ENCODE measurements around the gene SLC4A5.
"Not testable (repeated sequence)": the region's sequence is repeated elsewhere in the genome, so short reads cannot be mapped to it uniquely, and the experiment has no call there.

The SLC4A5 gene

GRCh38 chr2:74199275-74199701 lies 143.9 kb downstream of the SLC4A5 start:
- DNase-seq (ENCODE audit: low read depth): no peak

- DNase-seq (ENCODE audit: low read depth): peak; percentile 52
These were observed 144.5 kb downstream of the SLC4A5 start, which contains the start of gene MTHFD2 for GRCh38 chr2:74198461-74199274. Gene MTHFD2, plus strand, starts transcription at chr2:74198615. Its CDS starts 27 bp downstream, at chr2:74198642.

DNA sequence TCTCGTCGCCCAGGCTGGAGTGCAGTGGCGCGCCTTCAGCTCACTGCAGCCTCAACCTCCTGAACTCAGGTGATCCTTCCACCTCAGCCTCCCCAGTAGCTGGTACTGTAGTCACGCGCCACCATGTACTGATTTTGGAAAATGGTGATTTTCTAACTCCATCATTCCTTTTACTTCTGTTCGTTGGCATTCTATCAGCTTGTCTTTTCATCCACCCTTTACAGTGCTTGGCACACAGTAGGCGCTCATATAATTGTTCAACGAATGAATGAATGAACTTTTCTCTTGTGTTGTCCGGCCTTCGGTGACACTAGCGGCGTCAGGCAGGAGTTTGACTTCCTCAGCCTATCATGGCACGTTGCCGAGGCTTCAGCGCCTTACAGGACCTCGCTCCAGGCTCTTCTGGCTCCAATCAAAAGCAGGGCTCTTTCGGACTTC lies 145.2 kb downstream of the SLC4A5 start:
- DNase-seq (ENCODE audit: low read depth): peak; percentile 91

GRCh38 chr2:74197049-74197448 lies 146.2 kb downstream of the SLC4A5 start:
- no peak for DNase-seq (ENCODE audit: low read depth)

- no peak for DNase-seq (ENCODE audit: low read depth)
These were observed 148.4 kb downstream of the SLC4A5 start for GRCh38 chr2:74194799-74195198.

DNA sequence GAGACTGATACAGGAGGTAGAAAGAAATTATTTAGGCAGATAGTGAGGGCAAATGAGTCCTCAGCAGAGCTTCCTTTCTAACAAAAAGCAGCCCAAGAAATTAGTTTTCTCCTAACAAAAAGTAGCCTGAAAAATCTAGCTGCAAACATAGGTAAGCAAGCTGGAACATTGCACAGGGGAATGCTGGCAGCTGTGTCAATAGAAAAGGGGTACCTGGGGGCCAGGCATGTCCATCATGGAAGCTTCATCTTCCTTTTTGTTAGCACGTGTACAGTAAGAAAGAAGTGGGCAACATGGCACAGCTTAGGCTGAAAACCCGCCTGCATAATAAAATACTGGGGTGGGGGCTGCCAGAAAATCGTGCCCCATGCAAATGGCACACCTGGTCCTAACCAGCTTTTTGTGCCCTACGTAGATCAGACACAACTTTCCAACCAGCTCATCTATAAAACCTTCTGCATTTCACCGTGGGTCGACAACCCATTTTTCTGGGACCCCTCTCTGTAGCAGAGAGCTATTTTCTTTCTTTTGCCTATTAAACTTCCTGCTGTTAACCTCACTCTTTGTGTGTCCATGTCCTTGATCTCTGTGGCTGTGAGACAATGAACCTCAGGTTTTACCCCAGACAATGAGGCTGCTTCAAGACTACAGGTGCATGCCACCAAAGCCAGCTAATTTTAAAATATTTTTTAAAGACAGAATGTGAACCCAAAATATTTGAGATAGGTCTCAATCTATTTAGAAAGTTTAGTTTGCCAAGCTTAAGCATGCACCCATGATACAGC lies 151.4 kb downstream of the SLC4A5 start:
- DNase-seq (ENCODE audit: low read depth): no peak

DNA sequence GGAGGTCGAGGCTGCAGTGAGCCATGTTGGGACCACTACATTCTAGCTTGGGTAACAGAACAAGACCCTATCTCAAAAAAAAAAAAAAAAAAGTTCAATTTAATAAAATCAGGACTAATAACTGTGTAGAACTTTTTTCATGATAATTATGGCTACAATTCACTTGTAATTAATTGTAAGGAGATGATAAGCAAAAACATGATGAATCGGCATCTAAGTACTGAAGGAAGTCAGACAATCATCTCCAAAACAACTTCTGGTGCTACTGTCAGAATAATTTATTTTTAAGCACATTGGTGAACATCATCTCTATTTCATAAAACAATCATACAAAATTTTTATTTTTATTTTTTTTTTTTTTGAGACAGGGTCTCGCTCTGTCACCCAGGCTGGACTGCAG lies 154.5 kb downstream of the SLC4A5 start:
- no peak for DNase-seq (ENCODE audit: low read depth)

- no peak for DNase-seq (ENCODE audit: low read depth)
These were observed 155.1 kb downstream of the SLC4A5 start for GRCh38 chr2:74188018-74188601.

DNA sequence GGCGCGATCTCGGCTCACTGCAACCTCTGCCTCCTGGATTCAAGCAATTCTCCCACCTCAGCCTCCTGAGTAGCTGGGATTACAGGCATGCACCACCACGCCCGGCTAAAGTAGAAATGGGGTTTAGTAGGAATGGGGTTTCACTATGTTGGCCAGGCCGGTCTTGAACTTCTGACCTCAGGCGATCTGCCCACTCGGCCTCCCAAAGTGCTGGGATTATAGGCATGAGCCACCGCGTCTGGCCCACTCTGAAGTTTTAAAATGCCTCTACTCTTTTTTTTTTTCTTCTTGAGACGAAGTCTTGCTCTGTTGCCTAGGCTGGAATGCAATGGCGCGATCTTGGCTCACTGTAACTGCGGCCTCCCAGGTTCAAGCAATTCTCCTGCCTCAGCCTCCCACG lies 156.5 kb downstream of the SLC4A5 start:
- not testable (repeated sequence) for DNase-seq (ENCODE audit: low read depth)

- DNase-seq (ENCODE audit: low read depth): no peak
These were observed 157.2 kb downstream of the SLC4A5 start for GRCh38 chr2:74186038-74186437.

DNA sequence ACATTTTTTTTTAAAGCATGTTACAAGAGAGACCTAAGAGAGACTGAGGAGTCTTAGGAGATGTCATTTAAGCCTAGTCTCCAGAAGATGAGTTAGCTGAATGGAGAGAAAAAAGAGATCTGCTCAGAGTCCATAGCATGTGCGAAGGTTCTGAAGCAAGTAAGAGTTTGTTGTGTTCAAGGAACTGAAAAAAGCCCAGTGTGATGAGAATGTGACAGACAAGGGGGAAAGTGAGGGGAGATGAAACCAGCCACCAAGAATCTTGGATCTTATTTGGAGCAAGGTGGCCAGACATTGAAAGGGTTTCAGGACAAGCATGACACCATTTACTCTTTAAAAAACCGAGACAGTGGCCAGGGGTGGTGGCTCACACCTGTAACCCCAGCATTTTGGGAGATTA lies 159.3 kb downstream of the SLC4A5 start:
- no peak for DNase-seq (ENCODE audit: low read depth)

DNA sequence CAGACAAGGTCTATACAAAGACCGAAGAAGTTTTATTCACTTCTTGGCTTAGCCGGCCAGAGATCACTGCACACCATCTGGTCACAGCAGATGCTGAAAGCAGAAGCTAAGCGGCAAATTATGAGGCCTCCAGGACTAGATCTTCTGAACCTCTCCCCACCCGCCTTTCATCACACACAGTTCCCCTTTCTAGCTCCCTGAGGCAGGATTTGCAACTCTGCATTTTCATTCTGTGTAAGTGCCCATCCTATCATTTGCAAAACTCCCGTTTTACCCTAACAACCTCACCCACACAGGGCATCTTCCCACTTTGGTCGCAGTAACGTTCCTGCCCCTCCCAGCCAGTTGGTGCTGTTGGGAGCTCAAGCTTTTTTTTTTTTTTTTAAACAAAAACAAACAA lies 161.5 kb downstream of the SLC4A5 start:
- no peak for DNase-seq (ENCODE audit: low read depth)

DNA sequence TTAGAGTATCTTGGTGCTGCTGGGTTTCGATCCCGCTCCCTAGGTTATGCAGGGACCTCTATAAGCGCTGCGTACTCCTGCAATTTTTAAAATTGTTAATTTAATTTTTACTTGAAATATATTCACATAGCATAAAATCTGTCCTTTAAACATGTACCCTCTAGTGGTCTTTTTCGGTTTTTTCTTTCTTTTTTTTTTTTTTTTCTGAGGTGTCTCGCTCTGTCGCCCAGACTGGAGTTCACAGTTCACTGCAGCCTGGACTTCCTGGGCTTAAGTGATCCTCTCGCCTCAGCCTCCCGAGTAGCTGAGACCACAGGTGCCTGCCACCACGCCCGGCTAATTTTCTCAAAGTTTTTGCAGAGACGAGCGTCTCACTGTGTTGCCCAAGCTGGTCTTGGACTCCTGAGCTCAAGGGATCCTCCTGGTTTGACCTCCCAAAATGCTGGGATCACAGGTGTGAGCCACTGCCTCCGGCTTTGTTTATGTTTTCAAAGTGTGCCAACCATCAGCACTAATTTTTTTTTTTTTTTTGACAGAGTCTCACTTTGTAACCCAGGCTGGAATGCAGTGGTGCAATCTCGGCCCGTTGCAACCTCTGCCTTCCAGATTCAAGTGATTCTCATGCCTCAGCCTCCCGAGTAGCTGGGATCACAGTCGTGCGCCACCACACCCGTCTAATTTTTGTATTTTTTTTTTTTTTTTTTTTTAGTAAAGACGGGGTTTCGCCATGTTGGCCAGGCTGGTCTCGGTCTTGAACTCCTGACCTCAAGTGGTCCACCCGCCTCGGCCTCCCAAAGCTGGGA lies 164.0 kb downstream of the SLC4A5 start:
- no peak for DNase-seq (ENCODE audit: low read depth)

GRCh38 chr2:74178211-74179062 lies 164.8 kb downstream of the SLC4A5 start, which contains the start of gene MOB1A:
Gene MOB1A, minus strand, starts transcription at chr2:74178879. Its CDS starts 205 bp downstream, at chr2:74178674.
- DNase-seq (ENCODE audit: low read depth): peak; percentile 92

DNA sequence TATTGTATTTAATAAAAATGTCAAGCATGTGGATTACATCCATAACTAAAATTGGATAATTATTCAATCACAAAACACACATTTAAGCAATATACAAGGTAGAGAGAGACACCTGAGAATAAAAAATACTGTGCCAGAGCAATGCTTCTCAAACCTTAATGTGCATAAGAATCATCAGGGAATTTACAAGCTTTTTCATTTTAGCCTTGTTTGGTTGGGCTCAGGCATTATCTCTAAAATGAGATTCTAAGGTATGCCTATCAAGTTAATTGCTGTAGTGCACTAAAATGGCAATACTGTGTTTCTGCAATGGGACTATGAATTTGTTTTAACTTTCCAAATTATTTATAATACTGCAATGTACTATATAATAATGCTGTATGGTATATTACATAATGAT lies 165.5 kb downstream of the SLC4A5 start:
- no peak for DNase-seq (ENCODE audit: low read depth)

GRCh38 chr2:74174909-74175308 lies 168.3 kb downstream of the SLC4A5 start:
- DNase-seq (ENCODE audit: low read depth): no peak

GRCh38 chr2:74168739-74169138 lies 174.5 kb downstream of the SLC4A5 start:
- no peak for DNase-seq (ENCODE audit: low read depth)
